Large intestine (tissue), 3 donors: ENCODE measurements around the gene TMEM132A. TPM values are rescaled to one million over a fixed set of nuclear protein-coding genes. Genes with fewer than 3 reads are reported as not detected.
A peak's percentile ranks its signal among the peaks of the same experiment; 100 is the strongest.
"Not testable (repeated sequence)": the region's sequence is repeated elsewhere in the genome, so short reads cannot be mapped to it uniquely, and the experiment has no call there.

ENCODE experiments used
- DNase-seq, 2 donors: peaks; one replicate each; pipeline versions ENCODE4 v3.0.0 to v3.0.0-alpha.2; 2013
- H3K27ac ChIP-seq: one replicate; pipeline ENCODE4 v1.5.1; 2013; ENCODE audit warnings: low read length
- H3K27me3 ChIP-seq: 2 replicates; pipeline ENCODE4 v1.6.1; 2013; ENCODE audit warnings: low read length; ENCODE audit not compliant: control insufficient read depth, insufficient read depth
- H3K36me3 ChIP-seq: 2 replicates; pipeline ENCODE4 v1.6.1; 2013; ENCODE audit warnings: low read length; ENCODE audit not compliant: control insufficient read depth, insufficient read depth
- H3K4me1 ChIP-seq: one replicate; pipeline ENCODE4 v1.6.1; 2013; ENCODE audit warnings: low read length; ENCODE audit not compliant: control insufficient read depth, insufficient read depth
- H3K4me3 ChIP-seq: one replicate; pipeline ENCODE4 v1.5.1; 2013; ENCODE audit warnings: low read length
- H3K9me3 ChIP-seq: one replicate; pipeline ENCODE4 v1.6.1; 2013; ENCODE audit warnings: mild to moderate bottlenecking, low read depth, low read length, moderate library complexity; ENCODE audit not compliant: control insufficient read depth
- WGBS: methylation state at CpG from one replicate; pipeline ENCODE4 v1.1.5; 2013; ENCODE audit warnings: low lambda C conversion rate; ENCODE audit not compliant: insufficient coverage; 5-methylcytosine and 5-hydroxymethylcytosine counted together
- polyA plus RNA-seq: library from polyadenylated mRNA; unstranded; fragments of 120-200 nt; gene quantifications from one replicate; pipeline ENCODE4 v1.2.1, GENCODE V29; 2013

Gene TMEM132A
- polyA plus RNA-seq, 1 donor, result 19.6 TPM

GRCh38 chr11:60905047-60905446, 19.2 kb upstream of the TMEM132A start:
- no peak for DNase-seq
- H3K9me3 ChIP-seq, result no peaks in the 10 kb centered on the region
- 0% methylated on average over 1 of the region's 6 CpGs for WGBS
- peak overlapping the region; percentile 95 for H3K27ac ChIP-seq
- H3K4me3 ChIP-seq, result peak overlapping the region; percentile 85
- H3K4me1 ChIP-seq, result peaks cover 15% of the 10 kb centered on the region
- H3K36me3 ChIP-seq, result peaks cover 41% of the 10 kb centered on the region
- H3K27me3 ChIP-seq, result no peaks in the 10 kb centered on the region

- H3K4me3 ChIP-seq, result peak overlapping the region; percentile 85
- H3K27ac ChIP-seq, result peak overlapping the region; percentile 95
- H3K9me3 ChIP-seq, result no peaks in the 10 kb centered on the region
- peaks cover 15% of the 10 kb centered on the region for H3K4me1 ChIP-seq
- peaks cover 2% of the 10 kb centered on the region for H3K27me3 ChIP-seq
- peak; percentile 66 to 81 for DNase-seq
- WGBS, result no CpG with 5 or more reads among the region's 16 CpGs
- peaks cover 35% of the 10 kb centered on the region for H3K36me3 ChIP-seq
These were observed 18.6 kb upstream of the TMEM132A start for GRCh38 chr11:60905551-60906113.

- H3K36me3 ChIP-seq, result peaks cover 28% of the 10 kb centered on the region
- H3K27me3 ChIP-seq, result peaks cover 2% of the 10 kb centered on the region
- peak within 1 kb of the TSS; percentile 95 for H3K27ac ChIP-seq
- no CpG with 5 or more reads among the region's 75 CpGs for WGBS
- DNase-seq, result peak; percentile 96 to 98
- peaks cover 15% of the 10 kb centered on the region for H3K4me1 ChIP-seq
- H3K4me3 ChIP-seq, result peak within 1 kb of the TSS; percentile 85
- no peaks in the 10 kb centered on the region for H3K9me3 ChIP-seq
These were observed 17.9 kb upstream of the TMEM132A start, which contains the start of gene PRPF19 for GRCh38 chr11:60906132-60906972. Gene PRPF19, minus strand, starts transcription at chr11:60906585. Its CDS starts 203 bp downstream, at chr11:60906382.

- Histone ChIP-seq H3K36me3 (peaks cover 4% of the 10 kb centered on the region), H3K27ac (no peak overlapping the region), H3K4me1 (peaks cover 20% of the 10 kb centered on the region), H3K27me3 (peaks cover 4% of the 10 kb centered on the region), H3K4me3 (no peak overlapping the region), H3K9me3 (no peaks in the 10 kb centered on the region)
- no peak for DNase-seq
- no CpG with 5 or more reads among the region's 1 CpG for WGBS
These were observed 15.5 kb upstream of the TMEM132A start for GRCh38 chr11:60908803-60909202.

- WGBS, result 40% methylated on average over 1 of the region's 3 CpGs
- H3K4me1 ChIP-seq, result peaks cover 16% of the 10 kb centered on the region
- not testable (repeated sequence) for H3K36me3 ChIP-seq, DNase-seq, H3K27ac ChIP-seq, H3K9me3 ChIP-seq, H3K4me3 ChIP-seq, H3K27me3 ChIP-seq
These were observed 14.5 kb upstream of the TMEM132A start for GRCh38 chr11:60909680-60910280.

GRCh38 chr11:60910281-60910687, 14.0 kb upstream of the TMEM132A start:
- Histone ChIP-seq H3K36me3 (no peaks in the 10 kb centered on the region), H3K4me1 (peaks cover 15% of the 10 kb centered on the region), H3K27ac (no peak overlapping the region), H3K4me3 (no peak overlapping the region), H3K27me3 (peaks cover 4% of the 10 kb centered on the region), H3K9me3 (no peaks in the 10 kb centered on the region)
- no CpG with 5 or more reads among the region's 3 CpGs for WGBS
- no peak for DNase-seq

GRCh38 chr11:60910711-60911380, 13.4 kb upstream of the TMEM132A start:
- no peak for DNase-seq
- Histone ChIP-seq H3K36me3 (no peaks in the 10 kb centered on the region), H3K4me1 (peaks cover 21% of the 10 kb centered on the region), H3K9me3 (no peaks in the 10 kb centered on the region), H3K27ac (no peak overlapping the region), H3K27me3 (peaks cover 4% of the 10 kb centered on the region), H3K4me3 (no peak overlapping the region)
- no CpG with 5 or more reads among the region's 5 CpGs for WGBS

GRCh38 chr11:60912223-60912850, 11.9 kb upstream of the TMEM132A start:
- DNase-seq, result no peak
- Histone ChIP-seq H3K36me3 (peaks cover 2% of the 10 kb centered on the region), H3K4me3 (no peak overlapping the region), H3K4me1 (peaks cover 20% of the 10 kb centered on the region), H3K27me3 (peaks cover 4% of the 10 kb centered on the region), H3K9me3 (no peaks in the 10 kb centered on the region), H3K27ac (no peak overlapping the region)
- WGBS, result 83% methylated on average over 1 of the region's 12 CpGs

- DNase-seq, result no peak
- H3K4me3 ChIP-seq, result no peak overlapping the region
These were observed 11.3 kb upstream of the TMEM132A start for GRCh38 chr11:60912851-60913528.

More at GRCh38 chr11:60912851-60913528, 11.3 kb upstream of the TMEM132A start:
- H3K4me1 ChIP-seq, result peaks cover 20% of the 10 kb centered on the region
- no peak overlapping the region for H3K27ac ChIP-seq
- no peaks in the 10 kb centered on the region for H3K9me3 ChIP-seq
- 98% methylated on average over 5 of the region's 22 CpGs for WGBS
- H3K27me3 ChIP-seq, result peaks cover 4% of the 10 kb centered on the region
- H3K36me3 ChIP-seq, result peaks cover 2% of the 10 kb centered on the region
